Left ventricle myocardium inferior (tissue), 1 donor: ENCODE data around the gene ASB18. TPM values are rescaled to one million over a fixed set of nuclear protein-coding genes. Genes with fewer than 3 reads are reported as not detected.

Source experiments
- DNase-seq: peaks from one replicate; pipeline ENCODE4 v3.0.0-alpha.2; 2020
- H3K27ac ChIP-seq: fragments of 200-600 bp; replicated peaks from 2 replicates; pipeline ENCODE4 v1.8.0; 2021
- H3K27me3 ChIP-seq: fragments of 200-600 bp; 2 replicates; pipeline ENCODE4 v1.8.0; 2021; ENCODE audit warnings: low read depth
- H3K36me3 ChIP-seq: fragments of 200-600 bp; 2 replicates; pipeline ENCODE4 v1.8.0; 2021
- H3K4me1 ChIP-seq: fragments of 200-600 bp; 2 replicates; pipeline ENCODE4 v1.8.0; 2021
- H3K4me3 ChIP-seq: fragments of 200-600 bp; 2 replicates; pipeline ENCODE4 v1.8.0; 2021; ENCODE audit warnings: mild to moderate bottlenecking, moderate library complexity
- H3K9me3 ChIP-seq: fragments of 200-600 bp; replicated peaks from 2 replicates; pipeline ENCODE4 v1.8.0; 2021
- CTCF ChIP-seq: fragments of 200-600 bp; IDR thresholded peaks from 2 replicates; pipeline ENCODE4 v1.8.0; 2021; ENCODE audit warnings: antibody characterized with exemption, mild to moderate bottlenecking, borderline replicate concordance
- intact Hi-C: fragments of 100-400 bp; cut with micrococcal nuclease; formaldehyde crosslinking; loops from one replicate; pipeline ENCODE4 v1.11.0; 2022
- total RNA-seq: library from RNA; stranded (reverse); fragmentation: NEBNext Ultra II Directional; extraction: Animal tissue kit (Norgen Biotek cat#: 25700); gene quantifications from one replicate; pipeline ENCODE4 v1.2.1, GENCODE V29; 2021
- donor health status: DM: no; HTN: yes; CAD: no; lungs with severe emphysema.

ASB18 gene
- total RNA-seq, 1 donor from 2014 or later = 11.3 TPM

- DNase-seq = no peak
- no peak overlapping the region for H3K4me3 ChIP-seq
- no peaks in the 10 kb centered on the region for H3K36me3 ChIP-seq
- intact Hi-C loops = no loop called here
- H3K27me3 ChIP-seq = peaks cover 100% of the 10 kb centered on the region
- TF ChIP-seq CTCF = no peak
- no peaks in the 10 kb centered on the region for H3K9me3 ChIP-seq
- peaks cover 78% of the 10 kb centered on the region for H3K4me1 ChIP-seq
- no peak overlapping the region for H3K27ac ChIP-seq
Observed at GRCh38 chr2:236169741-236170589, 94.2 kb downstream of the ASB18 start.

- DNase-seq = no peak
- no peaks in the 10 kb centered on the region for H3K9me3 ChIP-seq
- H3K4me3 ChIP-seq = no peak overlapping the region
- H3K27ac ChIP-seq = no peak overlapping the region
- no peak for TF ChIP-seq CTCF
- no peaks in the 10 kb centered on the region for H3K36me3 ChIP-seq
- intact Hi-C loops = no loop called here
- peaks cover 85% of the 10 kb centered on the region for H3K4me1 ChIP-seq
- H3K27me3 ChIP-seq = peaks cover 100% of the 10 kb centered on the region
Observed at GRCh38 chr2:236169151-236169721, 95.0 kb downstream of the ASB18 start.

GRCh38 chr2:236168110-236169080 lies 95.8 kb downstream of the ASB18 start, which contains the start of gene GBX2:
GBX2 (minus strand) TSS chr2:236168386; CDS start chr2:236167971, 415 bp downstream.
- no peak within 1 kb of the TSS for H3K27ac ChIP-seq
- H3K4me1 ChIP-seq = peaks cover 91% of the 10 kb centered on the region
- H3K4me3 ChIP-seq = peak within 1 kb of the TSS; percentile 59
- intact Hi-C loops = no loop called here
- no peak for DNase-seq
- TF ChIP-seq CTCF = no peak
- H3K36me3 ChIP-seq = no peaks in the 10 kb centered on the region
- H3K27me3 ChIP-seq = peaks cover 100% of the 10 kb centered on the region
- no peaks in the 10 kb centered on the region for H3K9me3 ChIP-seq

- Histone ChIP-seq H3K4me1 (peaks cover 87% of the 10 kb centered on the region), H3K27ac (no peak overlapping the region), H3K4me3 (peak overlapping the region; percentile 59), H3K36me3 (no peaks in the 10 kb centered on the region), H3K9me3 (no peaks in the 10 kb centered on the region), H3K27me3 (peaks cover 100% of the 10 kb centered on the region)
- peak; percentile 53 for TF ChIP-seq CTCF
- DNase-seq = no peak
- intact Hi-C loops = no loop called here
Observed at GRCh38 chr2:236167297-236168109, 96.7 kb downstream of the ASB18 start.
